IPS-20b (cell line): ENCODE results near the gene AMN.
"Not testable (repeated sequence)": the region's sequence is repeated elsewhere in the genome, so short reads cannot be mapped to it uniquely, and the experiment has no call there.

Experiments used
- H3K27ac ChIP-seq: one replicate; pipeline ENCODE4 v1.5.1; 2013; ENCODE audit warnings: low read length
- H3K27me3 ChIP-seq: 2 replicates; pipeline ENCODE4 v1.6.1; 2013; ENCODE audit warnings: mild to moderate bottlenecking, low read length, inconsistent platforms; ENCODE audit not compliant: insufficient read depth
- H3K36me3 ChIP-seq: 2 replicates; pipeline ENCODE4 v1.6.1; 2013; ENCODE audit warnings: low read depth, mild to moderate bottlenecking, inconsistent platforms, low read length, moderate library complexity; ENCODE audit not compliant: insufficient read depth
- H3K4me1 ChIP-seq: 2 replicates; pipeline ENCODE4 v1.6.1; 2013; ENCODE audit warnings: mild to moderate bottlenecking, control low read depth, inconsistent platforms, low read length, moderate library complexity; ENCODE audit not compliant: insufficient read depth
- H3K4me3 ChIP-seq: 2 replicates; pipeline ENCODE4 v1.5.1; 2013; ENCODE audit warnings: mild to moderate bottlenecking, low read length, inconsistent platforms
- H3K9ac ChIP-seq: 2 replicates; pipeline ENCODE4 v1.6.1; 2013; ENCODE audit warnings: low read depth, mild to moderate bottlenecking, inconsistent platforms, low read length, moderate library complexity
- H3K9me3 ChIP-seq: 2 replicates; pipeline ENCODE4 v1.6.1; 2013; ENCODE audit warnings: mild to moderate bottlenecking, low read depth, low read length, inconsistent platforms; ENCODE audit not compliant: insufficient read depth

Gene AMN

DNA sequence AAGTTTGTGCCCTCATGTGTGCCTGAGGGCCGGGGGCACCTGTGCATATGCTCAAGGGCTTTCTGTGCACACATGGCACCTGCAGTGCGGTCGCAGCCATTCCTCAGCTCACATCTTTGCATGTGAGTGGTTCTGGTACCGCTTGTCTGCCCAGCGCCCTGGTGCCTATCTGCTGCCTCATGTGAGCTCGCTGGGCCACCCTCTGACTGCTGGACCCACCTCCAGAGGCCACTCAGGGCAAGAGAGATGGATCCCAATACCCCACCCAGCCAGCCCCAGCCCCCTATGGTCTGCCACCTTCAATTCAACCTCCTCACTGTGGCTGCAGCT lies 5.4 kb upstream of the AMN start:
- Histone ChIP-seq H3K9me3 (no peaks in the 10 kb centered on the region), H3K4me1 (no peaks in the 10 kb centered on the region), H3K36me3 (no peaks in the 10 kb centered on the region), H3K27me3 (peaks cover 18% of the 10 kb centered on the region), H3K4me3 (no peak overlapping the region), H3K27ac (no peak overlapping the region), H3K9ac (no peak overlapping the region)

DNA sequence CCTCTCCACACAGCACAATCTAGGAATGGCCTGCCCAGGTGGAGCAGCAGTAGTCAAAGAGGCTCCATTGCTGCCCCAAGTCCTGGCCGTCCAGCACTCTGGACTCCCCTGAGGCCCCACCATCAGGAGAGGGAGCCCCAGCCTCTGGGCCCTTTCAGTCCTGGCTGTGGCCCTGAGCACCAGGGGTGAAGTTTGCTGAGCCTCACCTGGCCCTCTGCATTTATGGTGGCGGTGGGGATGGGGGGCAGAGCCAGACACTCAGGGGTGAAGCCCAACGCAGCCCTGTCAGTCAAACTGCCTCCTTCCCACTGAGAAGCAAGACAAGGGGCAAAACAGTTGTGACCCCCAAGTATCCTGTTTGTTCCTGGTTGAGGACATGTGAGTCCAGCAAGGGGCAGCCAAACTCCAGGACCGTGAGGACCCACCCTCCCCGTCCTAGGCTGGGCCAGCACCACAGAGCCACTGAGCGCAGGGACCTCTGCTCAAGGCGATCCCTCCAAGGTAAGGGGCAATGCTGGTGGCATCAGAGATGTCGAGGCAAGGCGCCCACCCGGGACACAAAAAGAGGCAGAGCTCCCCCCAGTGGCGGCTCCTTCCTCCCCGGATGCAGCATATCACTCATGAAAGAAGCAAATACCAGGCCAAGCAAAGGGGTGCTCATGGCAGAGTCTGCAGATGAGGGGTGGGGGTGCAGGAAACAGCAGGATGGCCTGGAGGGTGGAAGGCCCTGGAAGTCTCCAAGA lies 4.8 kb upstream of the AMN start:
- Histone ChIP-seq H3K36me3 (no peaks in the 10 kb centered on the region), H3K27ac (no peak overlapping the region), H3K9ac (no peak overlapping the region), H3K4me3 (no peak overlapping the region), H3K9me3 (no peaks in the 10 kb centered on the region), H3K27me3 (peaks cover 24% of the 10 kb centered on the region), H3K4me1 (no peaks in the 10 kb centered on the region)

DNA sequence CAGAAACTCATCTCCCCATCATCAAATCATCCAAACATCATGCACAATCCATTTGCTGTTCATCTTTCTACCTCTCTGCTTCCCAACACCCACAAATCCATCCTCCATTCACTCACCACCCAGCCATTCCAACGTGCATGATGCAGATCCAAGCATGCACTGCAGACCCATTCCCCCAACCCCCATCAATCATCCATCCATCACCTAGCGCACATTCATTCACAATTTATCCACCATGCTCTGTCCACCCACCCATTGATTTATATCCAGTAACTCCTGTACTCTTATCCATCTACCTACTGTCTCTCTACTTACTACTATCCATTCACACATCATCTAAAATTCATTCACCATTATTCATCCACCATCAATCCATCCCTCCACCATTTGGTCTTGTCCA lies 4.0 kb upstream of the AMN start:
- Histone ChIP-seq H3K36me3 (no peaks in the 10 kb centered on the region), H3K9ac (no peak overlapping the region), H3K4me3 (no peak overlapping the region), H3K27ac (no peak overlapping the region), H3K9me3 (no peaks in the 10 kb centered on the region), H3K4me1 (no peaks in the 10 kb centered on the region; the same call in 1 of the 2 replicates), H3K27me3 (peaks cover 32% of the 10 kb centered on the region)

DNA sequence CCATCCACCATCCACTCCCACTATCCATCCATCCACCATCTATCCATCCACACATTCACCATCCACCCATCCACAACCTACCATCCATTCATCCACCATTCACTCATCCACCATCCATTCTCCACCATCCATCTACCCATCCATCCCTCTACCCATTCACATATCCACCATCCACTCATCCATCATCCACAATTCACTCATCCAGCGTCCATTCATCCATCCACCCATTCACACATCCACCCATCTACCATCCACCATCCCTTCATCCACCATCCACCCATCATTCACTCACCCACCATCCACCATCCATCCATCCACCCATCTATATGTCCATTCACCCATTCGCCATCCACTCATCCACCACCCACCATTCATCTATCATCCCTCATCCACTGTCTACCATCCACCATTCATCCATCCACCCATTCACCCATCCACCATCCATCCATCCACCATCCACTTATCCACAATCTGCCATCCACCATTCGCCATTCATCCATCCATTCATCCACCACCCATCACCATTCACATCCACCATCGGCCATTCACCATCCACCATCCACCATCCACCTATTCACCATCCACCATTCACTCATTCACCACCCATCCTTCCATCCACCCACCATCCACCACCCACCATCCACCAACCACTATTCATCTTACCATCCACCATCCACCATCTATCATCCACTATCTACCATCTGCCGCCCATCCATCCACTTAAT lies 2.0 kb upstream of the AMN start:
- H3K4me1 ChIP-seq = no peaks in the 10 kb centered on the region; the same call in 1 of the 2 replicates
- H3K9ac ChIP-seq = no peak overlapping the region
- H3K9me3 ChIP-seq = no peaks in the 10 kb centered on the region
- no peaks in the 10 kb centered on the region for H3K36me3 ChIP-seq
- H3K27ac ChIP-seq = no peak overlapping the region
- no peak overlapping the region for H3K4me3 ChIP-seq
- peaks cover 52% of the 10 kb centered on the region for H3K27me3 ChIP-seq

DNA sequence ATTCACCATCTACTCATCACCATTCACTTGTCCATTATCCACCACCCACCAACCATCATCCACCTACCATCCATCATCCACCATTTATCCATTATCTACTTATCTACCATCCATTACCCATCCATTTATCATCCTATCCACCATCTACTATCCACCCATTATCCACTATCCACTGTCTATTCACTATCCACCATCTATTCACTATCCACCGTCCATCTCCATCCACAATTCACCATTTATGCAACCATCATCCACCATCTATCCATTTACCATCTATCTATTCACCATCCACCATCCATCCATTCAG lies 1.5 kb upstream of the AMN start:
- Histone ChIP-seq H3K36me3 (no peaks in the 10 kb centered on the region), H3K27me3 (peaks cover 57% of the 10 kb centered on the region), H3K4me3 (no peak overlapping the region), H3K4me1 (no peaks in the 10 kb centered on the region; the same call in 1 of the 2 replicates), H3K27ac (no peak overlapping the region), H3K9ac (no peak overlapping the region), H3K9me3 (no peaks in the 10 kb centered on the region)

DNA sequence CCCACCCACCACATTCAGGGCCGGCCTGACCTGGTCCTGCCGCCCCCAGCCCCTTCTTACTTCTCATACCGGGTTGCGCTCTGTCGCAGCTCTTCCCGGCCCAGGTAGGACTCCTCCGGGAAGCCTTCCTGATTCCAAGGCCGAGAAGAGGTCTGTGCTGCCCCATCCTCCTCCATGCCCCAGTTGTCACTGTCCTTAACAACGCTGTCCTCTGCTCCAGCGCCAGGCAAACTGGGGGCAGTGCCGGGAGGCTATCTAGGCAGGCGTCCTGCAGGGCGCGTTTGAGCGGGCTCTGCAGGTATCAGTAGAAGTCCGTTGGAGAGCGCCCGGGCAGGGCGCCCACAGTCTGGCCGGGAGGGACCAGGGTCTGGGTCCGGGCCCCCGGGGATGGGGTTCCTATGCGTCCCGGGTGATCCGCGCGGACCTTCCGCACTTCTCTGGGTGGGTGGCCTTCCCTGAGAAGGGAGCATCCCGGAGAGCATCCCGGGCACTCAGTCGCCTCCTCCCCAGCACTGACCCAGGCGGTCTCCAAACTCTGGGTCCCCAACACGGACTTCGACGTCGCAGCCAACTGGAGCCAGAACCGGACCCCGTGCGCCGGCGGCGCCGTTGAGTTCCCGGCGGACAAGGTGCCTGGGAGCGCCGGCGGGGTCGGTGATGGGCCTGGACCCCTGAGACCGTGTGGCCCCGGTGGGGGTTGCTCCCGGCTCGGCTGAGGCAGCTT lies 900 bp downstream of the AMN start:
- Histone ChIP-seq H3K4me3 (peak overlapping the region; percentile 58), H3K9me3 (no peaks in the 10 kb centered on the region), H3K36me3 (no peaks in the 10 kb centered on the region), H3K27me3 (peaks cover 81% of the 10 kb centered on the region), H3K27ac (no peak overlapping the region), H3K9ac (no peak overlapping the region), H3K4me1 (peaks cover 3% of the 10 kb centered on the region; the same call in 1 of the 2 replicates)

DNA sequence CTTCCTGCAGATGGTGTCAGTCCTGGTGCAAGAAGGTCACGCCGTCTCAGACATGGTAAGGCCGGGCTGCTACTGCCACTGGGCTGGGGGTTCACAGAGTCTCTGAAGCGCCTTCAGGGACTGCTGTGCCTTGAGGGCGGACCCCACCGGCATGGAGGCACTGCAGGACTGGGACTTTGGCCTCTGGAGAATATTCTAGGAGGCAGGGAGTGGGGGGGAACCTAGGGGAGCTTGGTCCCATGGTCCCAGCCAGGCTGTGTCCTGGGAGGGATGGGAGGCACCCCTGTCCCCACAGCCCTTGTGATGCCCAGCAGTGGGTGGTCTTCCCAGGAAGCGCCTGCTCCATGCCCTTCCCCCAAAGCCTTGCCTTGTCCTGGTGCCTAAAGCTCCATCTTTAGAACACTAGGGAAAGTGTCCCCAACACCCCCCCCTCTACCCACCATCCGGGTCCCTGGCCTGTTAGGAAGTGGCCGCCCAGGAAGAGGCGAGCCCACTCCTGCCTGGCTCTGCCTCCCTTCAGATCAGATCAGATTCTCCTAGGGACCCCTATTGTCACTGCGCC lies 1.5 kb downstream of the AMN start:
- H3K27ac ChIP-seq = no peak overlapping the region
- no peak overlapping the region for H3K9ac ChIP-seq
- H3K9me3 ChIP-seq = no peaks in the 10 kb centered on the region
- no peaks in the 10 kb centered on the region for H3K36me3 ChIP-seq
- H3K4me3 ChIP-seq = 0 out of 2 replicates have a peak overlapping the region, but pooled peaks have one; percentile 58
- H3K4me1 ChIP-seq = peaks cover 3% of the 10 kb centered on the region; the same call in 1 of the 2 replicates
- H3K27me3 ChIP-seq = peaks cover 88% of the 10 kb centered on the region

DNA sequence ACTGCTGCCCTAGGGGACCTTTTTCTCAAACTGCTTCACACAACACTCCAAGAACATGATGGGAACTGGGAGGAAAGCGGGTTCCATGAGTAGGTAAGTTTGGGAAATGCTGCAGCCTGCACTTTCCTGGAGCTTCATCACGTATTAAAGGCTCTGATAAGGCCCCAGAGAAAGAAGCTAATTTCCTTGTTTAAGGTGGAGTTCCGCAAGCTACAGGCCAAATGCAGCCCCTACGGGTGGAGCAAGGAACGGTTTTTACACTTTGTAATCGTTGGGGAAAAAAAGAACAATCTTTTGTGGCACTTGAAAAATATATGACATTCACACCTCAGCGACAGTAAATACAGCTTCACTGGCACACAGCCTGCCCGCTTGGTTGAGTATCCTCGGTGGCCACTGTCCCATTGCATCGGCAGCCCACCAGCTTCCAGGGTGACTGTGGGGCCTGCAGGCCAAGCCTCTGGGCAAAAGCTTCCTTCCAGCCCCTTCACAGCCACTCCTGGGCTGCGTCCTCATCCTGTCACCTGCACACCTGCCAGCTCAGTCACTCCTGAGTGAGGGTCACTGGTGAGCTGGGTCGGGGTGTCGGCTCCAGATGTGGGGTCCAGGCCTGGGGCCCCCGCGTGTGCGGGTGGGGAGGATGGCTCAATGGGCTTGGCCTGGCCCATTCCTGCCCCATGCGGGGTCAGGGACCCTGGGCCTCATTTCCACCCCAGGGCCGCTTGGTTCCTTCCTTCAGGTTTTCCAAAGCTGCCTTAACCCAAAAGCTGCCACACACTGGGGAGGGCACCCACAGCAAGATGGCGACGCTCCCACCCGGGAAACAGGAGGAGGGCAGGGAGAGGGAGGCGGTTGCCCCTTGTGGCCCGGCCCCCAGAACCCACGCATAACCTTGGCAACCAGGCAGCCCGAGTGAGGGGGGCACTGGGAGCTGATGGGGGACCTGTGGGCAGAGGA lies 2.4 kb downstream of the AMN start:
- Histone ChIP-seq H3K4me3 (no peak overlapping the region), H3K27me3 (peaks cover 97% of the 10 kb centered on the region), H3K27ac (no peak overlapping the region), H3K9ac (no peak overlapping the region), H3K9me3 (no peaks in the 10 kb centered on the region), H3K36me3 (no peaks in the 10 kb centered on the region), H3K4me1 (peaks cover 3% of the 10 kb centered on the region; the same call in 1 of the 2 replicates)

DNA sequence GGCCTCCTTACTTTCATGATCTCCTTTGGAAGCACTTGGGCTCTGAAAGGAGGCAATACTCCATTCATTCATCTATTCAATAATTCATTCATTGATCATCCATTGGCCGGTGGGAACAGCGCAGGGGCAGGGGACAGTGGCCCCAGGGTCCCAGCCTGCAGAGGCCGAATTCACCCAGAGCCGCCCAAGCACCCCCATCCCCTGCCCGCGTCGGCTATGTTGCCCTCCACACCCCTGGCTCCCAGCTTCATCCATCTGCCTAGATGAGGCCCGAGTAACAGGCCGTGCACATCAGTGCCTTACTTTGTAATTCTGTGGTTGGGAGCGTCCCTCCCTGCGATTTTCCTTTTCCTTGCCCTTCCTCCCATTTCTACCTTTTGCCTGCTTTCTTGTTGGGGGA lies 3.2 kb downstream of the AMN start:
- H3K27me3 ChIP-seq = peaks cover 100% of the 10 kb centered on the region

DNA sequence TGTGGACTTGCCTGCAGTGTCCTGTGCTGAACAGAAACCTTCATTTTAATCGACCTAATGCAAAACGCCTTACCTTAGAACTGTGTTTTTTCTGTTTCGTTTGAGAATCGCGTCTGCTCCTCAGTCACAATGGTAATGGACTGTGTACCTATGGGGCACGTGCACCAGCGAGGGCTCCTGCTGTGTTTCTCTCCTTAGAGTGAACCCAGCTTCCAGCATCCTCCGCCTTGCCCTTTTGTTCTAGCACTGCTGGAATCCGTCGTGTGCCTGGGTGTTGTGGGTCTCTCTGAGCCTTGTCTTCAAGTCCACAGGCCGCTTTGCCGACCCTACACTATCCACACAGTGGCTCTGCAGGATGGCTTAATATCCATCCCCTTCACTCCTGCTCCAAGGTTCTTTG lies 3.6 kb downstream of the AMN start:
- Histone ChIP-seq H3K4me3 (no peak overlapping the region), H3K36me3 (no peaks in the 10 kb centered on the region), H3K9ac (no peak overlapping the region), H3K9me3 (no peaks in the 10 kb centered on the region), H3K4me1 (peaks cover 3% of the 10 kb centered on the region; the same call in 1 of the 2 replicates), H3K27me3 (peaks cover 100% of the 10 kb centered on the region), H3K27ac (no peak overlapping the region)

More for the DNA sequence above, 3.2 kb downstream of the AMN start:
- no peak overlapping the region for H3K4me3 ChIP-seq
- no peaks in the 10 kb centered on the region for H3K36me3 ChIP-seq
- no peak overlapping the region for H3K27ac ChIP-seq
- H3K9ac ChIP-seq = no peak overlapping the region
- H3K9me3 ChIP-seq = no peaks in the 10 kb centered on the region
- H3K4me1 ChIP-seq = peaks cover 3% of the 10 kb centered on the region; the same call in 1 of the 2 replicates

DNA sequence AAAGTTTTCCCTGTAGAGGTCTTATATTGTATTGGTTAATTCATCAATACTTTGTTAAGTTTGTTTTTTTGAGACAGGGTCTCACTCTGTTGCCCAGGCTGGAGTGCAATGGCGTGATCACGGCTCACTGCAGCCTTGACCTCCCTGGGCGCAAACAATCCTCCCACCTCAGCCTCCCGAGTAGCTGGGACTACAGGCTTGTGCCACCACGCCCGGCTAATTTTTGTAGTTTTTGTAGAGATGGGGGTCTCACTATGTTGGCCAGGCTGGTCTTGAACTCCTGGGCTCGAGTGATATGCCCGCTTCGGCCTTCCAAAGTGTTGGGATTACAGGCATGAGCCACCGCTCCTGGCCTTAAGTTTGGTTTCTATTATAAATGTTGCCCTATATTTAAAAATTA lies 4.4 kb downstream of the AMN start:
- H3K27me3 ChIP-seq = peaks cover 100% of the 10 kb centered on the region
- not testable (repeated sequence) for H3K9me3 ChIP-seq, H3K4me3 ChIP-seq, H3K27ac ChIP-seq, H3K36me3 ChIP-seq, H3K9ac ChIP-seq, H3K4me1 ChIP-seq
